GM18520 (cell line): ENCODE data around the gene CDY2A.
"Not testable (repeated sequence)": the region's sequence is repeated elsewhere in the genome, so short reads cannot be mapped to it uniquely, and the experiment has no call there.

Experiments
- ATAC-seq: cut with Tn5 transposase; IDR thresholded peaks from one replicate; pipeline ENCODE4 v1.9.1; 2021; ENCODE audit not compliant: unreplicated experiment

The CDY2A gene

GRCh38 chrY:18025487-18025886 lies at the start of gene CDY2A:
CDY2A (plus strand) TSS chrY:18025787; CDS start chrY:18026115, 328 bp downstream.
- ATAC-seq, result not testable (repeated sequence)

- not testable (repeated sequence) for ATAC-seq
Observed at GRCh38 chrY:17997586-17997985, 28.0 kb upstream of the CDY2A start.

- not testable (repeated sequence) for ATAC-seq
Observed at GRCh38 chrY:17998266-17998665, 27.3 kb upstream of the CDY2A start.

GRCh38 chrY:18023897-18024296 lies 1.7 kb upstream of the CDY2A start:
- ATAC-seq, result not testable (repeated sequence)

- not testable (repeated sequence) for ATAC-seq
Observed at GRCh38 chrY:18028845-18029244, 3.3 kb downstream of the CDY2A start.

- not testable (repeated sequence) for ATAC-seq
Observed at GRCh38 chrY:18030178-18030577, 4.6 kb downstream of the CDY2A start.

GRCh38 chrY:18034100-18034814 lies 8.7 kb downstream of the CDY2A start:
- ATAC-seq, result not testable (repeated sequence)

- ATAC-seq, result not testable (repeated sequence)
Observed at GRCh38 chrY:18034864-18035263, 9.3 kb downstream of the CDY2A start.

- ATAC-seq, result not testable (repeated sequence)
Observed at GRCh38 chrY:18044990-18045389, 19.4 kb downstream of the CDY2A start.

- ATAC-seq, result not testable (repeated sequence)
Observed at GRCh38 chrY:18048149-18049040, 22.8 kb downstream of the CDY2A start.

GRCh38 chrY:18049061-18049460 lies 23.5 kb downstream of the CDY2A start:
- ATAC-seq, result not testable (repeated sequence)

GRCh38 chrY:18056473-18056872 lies 30.9 kb downstream of the CDY2A start:
- ATAC-seq, result not testable (repeated sequence)

GRCh38 chrY:18073464-18073863 lies 47.9 kb downstream of the CDY2A start:
- ATAC-seq, result not testable (repeated sequence)
